Chondrocyte (in vitro differentiated cells): ENCODE measurements around the gene SUSD4. TPM values are rescaled to one million over a fixed set of nuclear protein-coding genes. Genes with fewer than 3 reads are reported as not detected.
"Not testable (repeated sequence)": the region's sequence is repeated elsewhere in the genome, so short reads cannot be mapped to it uniquely, and the experiment has no call there.

ENCODE experiments used
- DNase-seq: peaks from one replicate; pipeline ENCODE4 v3.0.0; 2021; ENCODE audit warnings: mixed read lengths, low spot score
- H3K27ac Mint-ChIP-seq: one replicate; pipeline ENCODE4 v1.8.0; 2021; ENCODE audit warnings: mild to moderate bottlenecking, moderate library complexity, mixed read lengths; ENCODE audit not compliant: unreplicated experiment
- H3K27me3 Mint-ChIP-seq: 2 replicates; pipeline ENCODE4 v1.8.0; 2021; ENCODE audit warnings: low read depth, mixed read lengths
- H3K36me3 Mint-ChIP-seq: 2 replicates; pipeline ENCODE4 v1.8.0; 2021; ENCODE audit warnings: low read depth, mixed read lengths
- H3K4me1 Mint-ChIP-seq: 2 replicates; pipeline ENCODE4 v1.8.0; 2021; ENCODE audit warnings: low read depth, mild to moderate bottlenecking, mixed read lengths
- H3K4me3 Mint-ChIP-seq: one replicate; pipeline ENCODE4 v1.8.0; 2021; ENCODE audit warnings: mild to moderate bottlenecking, moderate library complexity, mixed read lengths; ENCODE audit not compliant: unreplicated experiment
- H3K9me3 Mint-ChIP-seq: 2 replicates; pipeline ENCODE4 v1.8.0; 2021; ENCODE audit warnings: low read depth, mixed read lengths
- CTCF ChIP-seq: fragments of 200-600 bp; sonication (generic); IDR thresholded peaks from 2 replicates; pipeline ENCODE4 v1.5.0; 2021; ENCODE audit warnings: antibody characterized with exemption, mild to moderate bottlenecking, moderate library complexity
- total RNA-seq: library from RNA; stranded (reverse); gene quantifications from 3 replicates; pipeline ENCODE4 v1.2.1, GENCODE V29; 2021

Gene SUSD4
- total RNA-seq, 1 donor from 2014 or later: 0.42 TPM

- no peak overlapping the region for H3K27ac Mint-ChIP-seq
- H3K4me3 Mint-ChIP-seq: no peak overlapping the region
- H3K4me1 Mint-ChIP-seq: no peaks in the 10 kb centered on the region
- peaks cover 11% of the 10 kb centered on the region for H3K27me3 Mint-ChIP-seq
- no peak for TF ChIP-seq CTCF
- DNase-seq: no peak
- H3K36me3 Mint-ChIP-seq: no peaks in the 10 kb centered on the region
- H3K9me3 Mint-ChIP-seq: no peaks in the 10 kb centered on the region
Measured at GRCh38 chr1:223258751-223259198, 105.2 kb downstream of the SUSD4 start.

- Mint-ChIP-seq H3K4me1 (no peaks in the 10 kb centered on the region), H3K9me3 (no peaks in the 10 kb centered on the region), H3K4me3 (no peak overlapping the region), H3K27ac (no peak overlapping the region), H3K36me3 (no peaks in the 10 kb centered on the region), H3K27me3 (peaks cover 15% of the 10 kb centered on the region)
- no peak for DNase-seq
- TF ChIP-seq CTCF: no peak
Measured at GRCh38 chr1:223257856-223258550, 106.0 kb downstream of the SUSD4 start.

GRCh38 chr1:223256034-223256433 lies 107.9 kb downstream of the SUSD4 start:
- no peaks in the 10 kb centered on the region for H3K9me3 Mint-ChIP-seq
- H3K4me1 Mint-ChIP-seq: no peaks in the 10 kb centered on the region
- no peaks in the 10 kb centered on the region for H3K36me3 Mint-ChIP-seq
- TF ChIP-seq CTCF: no peak
- peaks cover 14% of the 10 kb centered on the region for H3K27me3 Mint-ChIP-seq
- H3K27ac Mint-ChIP-seq: no peak overlapping the region
- DNase-seq: no peak
- H3K4me3 Mint-ChIP-seq: no peak overlapping the region

- no peaks in the 10 kb centered on the region for H3K4me1 Mint-ChIP-seq
- DNase-seq: no peak
- peaks cover 20% of the 10 kb centered on the region for H3K27me3 Mint-ChIP-seq
- no peaks in the 10 kb centered on the region for H3K36me3 Mint-ChIP-seq
- no peak overlapping the region for H3K27ac Mint-ChIP-seq
- no peak for TF ChIP-seq CTCF
- H3K4me3 Mint-ChIP-seq: no peak overlapping the region
- H3K9me3 Mint-ChIP-seq: no peaks in the 10 kb centered on the region
Measured at GRCh38 chr1:223253916-223254315, 110.1 kb downstream of the SUSD4 start.

GRCh38 chr1:223251387-223251786 lies 112.6 kb downstream of the SUSD4 start:
- not testable (repeated sequence) for H3K27ac Mint-ChIP-seq, H3K36me3 Mint-ChIP-seq, H3K4me3 Mint-ChIP-seq, DNase-seq, H3K4me1 Mint-ChIP-seq, H3K9me3 Mint-ChIP-seq
- peaks cover 36% of the 10 kb centered on the region for H3K27me3 Mint-ChIP-seq

GRCh38 chr1:223250632-223251015 lies 113.4 kb downstream of the SUSD4 start:
- Mint-ChIP-seq H3K4me3 (no peak overlapping the region), H3K27ac (no peak overlapping the region), H3K4me1 (no peaks in the 10 kb centered on the region), H3K36me3 (no peaks in the 10 kb centered on the region), H3K9me3 (no peaks in the 10 kb centered on the region), H3K27me3 (peaks cover 42% of the 10 kb centered on the region)
- no peak for TF ChIP-seq CTCF
- no peak for DNase-seq
